ENCODE data around the gene CAB39L. TPM values are rescaled to one million over a fixed set of nuclear protein-coding genes. Genes with fewer than 3 reads are reported as not detected.

CAB39L gene
- polyA plus RNA-seq, 2 of the 4 experiments (the other 2 are of a cell fraction) = 2.3 to 5.2 TPM

DNA sequence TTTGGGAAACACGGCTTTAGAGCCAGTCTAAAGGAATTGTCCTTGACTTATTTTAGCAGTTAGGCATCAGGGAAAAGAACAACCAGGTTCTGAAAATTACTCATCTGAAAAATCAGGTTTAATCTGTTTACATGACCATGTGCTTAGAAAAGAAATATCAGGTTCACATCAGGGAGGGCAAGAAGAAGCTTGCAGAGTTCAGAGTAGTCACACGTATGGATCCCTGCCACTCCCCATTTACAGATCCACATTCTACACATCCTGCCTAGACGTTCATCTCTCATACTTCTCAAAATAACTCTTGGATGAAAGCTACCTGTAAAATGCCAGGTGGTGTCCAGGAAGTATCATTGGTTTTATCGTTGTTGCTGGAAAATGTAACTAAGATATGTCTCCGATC, 37.9 kb upstream of the CAB39L start:
- Histone ChIP-seq H3K27ac (no peak overlapping the region), H3K4me3 (no peak overlapping the region), H3K4me2 (no peak overlapping the region), H3K4me1 (no peaks in the 10 kb centered on the region), H3K9me3 (no peaks in the 10 kb centered on the region)
- no peak for FAIRE-seq
- ATAC-seq = no peak
- ChIA-PET CTCF (no interaction called here), POLR2A (no interaction called here)
- 69% methylated on average over 5 of the region's 5 CpGs for WGBS (ENCODE audit: missing lambda C conversion rate)
- no peak for DNase-seq (ENCODE audit: low read depth in 1 of 2, low spot score in 1 of 2)
- TF ChIP-seq BHLHE40 (IDR thresholded peaks at IDR 0.05; ENCODE audit: low read depth, low read length) = no peak
- no peak for TF ChIP-seq HOXB5 (CRISPR knock-in tag; IDR thresholded peaks at IDR 0.05)
- TF ChIP-seq SMC3 (IDR thresholded peaks at IDR 0.05) = no peak
- TF ChIP-seq EHF (CRISPR knock-in tag; IDR thresholded peaks at IDR 0.05) = no peak
- no peak for TF ChIP-seq RCOR1 (IDR thresholded peaks at IDR 0.05; ENCODE audit: low read depth, low read length)
- TF ChIP-seq CEBPB (IDR thresholded peaks at IDR 0.05) = no peak
- TF ChIP-seq GATA3 (IDR thresholded peaks at IDR 0.05; ENCODE audit: borderline replicate concordance) = no peak
- TF ChIP-seq FOSB (CRISPR knock-in tag; IDR thresholded peaks at IDR 0.05) = no peak
- no peak for TF ChIP-seq NFE2L2 (conservative IDR thresholded peaks at IDR 0.05; ENCODE audit: low read length)
- no peak for TF ChIP-seq POLR2A (IDR thresholded peaks at IDR 0.05; ENCODE audit: low read length)
- TF ChIP-seq, protein P1, sequence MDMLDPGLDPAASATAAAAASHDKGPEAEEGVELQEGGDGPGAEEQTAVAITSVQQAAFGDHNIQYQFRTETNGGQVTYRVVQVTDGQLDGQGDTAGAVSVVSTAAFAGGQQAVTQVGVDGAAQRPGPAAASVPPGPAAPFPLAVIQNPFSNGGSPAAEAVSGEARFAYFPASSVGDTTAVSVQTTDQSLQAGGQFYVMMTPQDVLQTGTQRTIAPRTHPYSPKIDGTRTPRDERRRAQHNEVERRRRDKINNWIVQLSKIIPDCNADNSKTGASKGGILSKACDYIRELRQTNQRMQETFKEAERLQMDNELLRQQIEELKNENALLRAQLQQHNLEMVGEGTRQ (IDR thresholded peaks at IDR 0.05) = no peak
- no peak for TF ChIP-seq CHD4 (IDR thresholded peaks at IDR 0.05; ENCODE audit: borderline replicate concordance)

DNA sequence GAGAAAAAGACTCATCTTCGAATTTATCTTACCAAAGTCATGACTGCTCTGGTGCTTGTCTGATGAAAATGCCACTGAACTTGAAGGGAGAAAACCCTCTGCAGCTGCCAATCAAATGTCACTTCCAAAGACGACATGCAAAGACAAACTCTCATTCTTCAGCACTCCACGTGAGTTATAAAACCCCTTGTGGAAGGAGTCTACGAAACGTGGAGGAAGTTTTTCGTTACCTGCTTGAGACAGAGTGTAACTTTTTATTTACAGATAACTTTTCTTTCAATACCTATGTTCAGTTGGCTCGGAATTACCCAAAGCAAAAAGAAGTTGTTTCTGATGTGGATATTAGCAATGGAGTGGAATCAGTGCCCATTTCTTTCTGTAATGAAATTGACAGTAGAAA, 32.7 kb upstream of the CAB39L start:
- TF ChIP-seq KDM5A (IDR thresholded peaks at IDR 0.05) (no peak), JUN (IDR thresholded peaks at IDR 0.05) (no peak), HOXB5 (CRISPR knock-in tag; IDR thresholded peaks at IDR 0.05) (no peak), CBX8 (IDR thresholded peaks at IDR 0.05) (no peak), FOSB (CRISPR knock-in tag; IDR thresholded peaks at IDR 0.05) (no peak), EHF (CRISPR knock-in tag; IDR thresholded peaks at IDR 0.05) (no peak), NR3C1 (IDR thresholded peaks at IDR 0.05) (no peak), RARB (CRISPR knock-in tag; IDR thresholded peaks at IDR 0.05) (no peak), NFE2L2 (conservative IDR thresholded peaks at IDR 0.05; ENCODE audit: low read length) (no peak), HEYL (CRISPR knock-in tag; IDR thresholded peaks at IDR 0.05) (no peak), MYC (IDR thresholded peaks at IDR 0.05; ENCODE audit: borderline replicate concordance, low read length) (no peak), TP53 (CRISPR knock-in tag; IDR thresholded peaks at IDR 0.05) (no peak), NPAS2 (CRISPR knock-in tag; IDR thresholded peaks at IDR 0.05; ENCODE audit: borderline replicate concordance) (no peak), MAFK (IDR thresholded peaks at IDR 0.05; ENCODE audit: partially characterized antibody) (no peak)
- TF ChIP-seq, protein P2, sequence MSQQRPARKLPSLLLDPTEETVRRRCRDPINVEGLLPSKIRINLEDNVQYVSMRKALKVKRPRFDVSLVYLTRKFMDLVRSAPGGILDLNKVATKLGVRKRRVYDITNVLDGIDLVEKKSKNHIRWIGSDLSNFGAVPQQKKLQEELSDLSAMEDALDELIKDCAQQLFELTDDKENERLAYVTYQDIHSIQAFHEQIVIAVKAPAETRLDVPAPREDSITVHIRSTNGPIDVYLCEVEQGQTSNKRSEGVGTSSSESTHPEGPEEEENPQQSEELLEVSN (IDR thresholded peaks at IDR 0.05; ENCODE audit: borderline replicate concordance, low read depth) = no peak
- TF ChIP-seq, protein P3, sequence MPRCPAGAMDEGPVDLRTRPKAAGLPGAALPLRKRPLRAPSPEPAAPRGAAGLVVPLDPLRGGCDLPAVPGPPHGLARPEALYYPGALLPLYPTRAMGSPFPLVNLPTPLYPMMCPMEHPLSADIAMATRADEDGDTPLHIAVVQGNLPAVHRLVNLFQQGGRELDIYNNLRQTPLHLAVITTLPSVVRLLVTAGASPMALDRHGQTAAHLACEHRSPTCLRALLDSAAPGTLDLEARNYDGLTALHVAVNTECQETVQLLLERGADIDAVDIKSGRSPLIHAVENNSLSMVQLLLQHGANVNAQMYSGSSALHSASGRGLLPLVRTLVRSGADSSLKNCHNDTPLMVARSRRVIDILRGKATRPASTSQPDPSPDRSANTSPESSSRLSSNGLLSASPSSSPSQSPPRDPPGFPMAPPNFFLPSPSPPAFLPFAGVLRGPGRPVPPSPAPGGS (IDR thresholded peaks at IDR 0.05) = no peak
- ATAC-seq (no peak), FAIRE-seq (no peak), DNase-seq (ENCODE audit: low read depth in 1 of 2, low spot score in 1 of 2) (no peak)
- no peak overlapping the region for H3K4me2 ChIP-seq
- H3K27ac ChIP-seq = no peak overlapping the region
- CTCF ChIA-PET = no interaction called here
- H3K4me3 ChIP-seq = no peak overlapping the region
- H3K9me3 ChIP-seq = no peaks in the 10 kb centered on the region
- POLR2A ChIA-PET = no interaction called here
- no peaks in the 10 kb centered on the region for H3K4me1 ChIP-seq
- 90% methylated on average over 7 of the region's 7 CpGs for WGBS (ENCODE audit: missing lambda C conversion rate)

DNA sequence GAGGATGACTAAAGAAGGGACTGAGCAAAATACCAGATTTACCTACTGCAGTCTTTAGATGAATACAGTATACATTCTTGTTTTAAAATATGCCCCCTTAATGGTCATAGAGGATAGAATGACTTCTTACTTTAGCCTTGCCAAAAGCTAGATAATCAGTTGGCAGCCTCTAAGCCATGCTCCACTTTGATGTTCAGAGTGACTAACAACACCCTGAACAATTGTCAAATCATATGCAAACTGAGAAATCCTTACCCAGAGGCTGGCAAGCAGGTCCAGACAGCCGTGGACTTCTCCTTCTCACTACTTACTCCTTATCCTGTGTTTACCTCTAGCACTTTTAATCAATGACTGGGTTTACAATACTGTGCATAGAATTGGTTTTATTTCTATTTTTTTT, 28.3 kb upstream of the CAB39L start:
- DNase-seq (ENCODE audit: low read depth in 1 of 2, low spot score in 1 of 2) (no peak), FAIRE-seq (no peak), ATAC-seq (no peak)
- H3K4me3 ChIP-seq = no peak overlapping the region
- WGBS (ENCODE audit: missing lambda C conversion rate) = 89% methylated on average over 1 of the region's 1 CpG
- H3K4me1 ChIP-seq = no peaks in the 10 kb centered on the region
- no peak overlapping the region for H3K27ac ChIP-seq
- TF ChIP-seq FOXS1 (CRISPR knock-in tag; IDR thresholded peaks at IDR 0.05) = no peak
- no peak for TF ChIP-seq CHD4 (IDR thresholded peaks at IDR 0.05; ENCODE audit: borderline replicate concordance)
- no peak overlapping the region for H3K4me2 ChIP-seq
- POLR2A ChIA-PET = no interaction called here
- CTCF ChIA-PET = no interaction called here
- H3K9me3 ChIP-seq = no peaks in the 10 kb centered on the region
